ENCODE measurements around the gene PGAP2.

Gene PGAP2

GRCh38 chr11:3824714-3825472, 16.5 kb downstream of the PGAP2 start:
- H3K4me3 ChIP-seq (ENCODE audit: low read depth, low read length): no peak overlapping the region
- no peaks in the 10 kb centered on the region for H3K36me3 ChIP-seq (ENCODE audit: control insufficient read depth, insufficient read depth, low read length)
- no peak overlapping the region for H2AFZ ChIP-seq
- no peak overlapping the region for H3K27ac ChIP-seq
- no peaks in the 10 kb centered on the region for H3K4me1 ChIP-seq
- TF ChIP-seq, protein P1, sequence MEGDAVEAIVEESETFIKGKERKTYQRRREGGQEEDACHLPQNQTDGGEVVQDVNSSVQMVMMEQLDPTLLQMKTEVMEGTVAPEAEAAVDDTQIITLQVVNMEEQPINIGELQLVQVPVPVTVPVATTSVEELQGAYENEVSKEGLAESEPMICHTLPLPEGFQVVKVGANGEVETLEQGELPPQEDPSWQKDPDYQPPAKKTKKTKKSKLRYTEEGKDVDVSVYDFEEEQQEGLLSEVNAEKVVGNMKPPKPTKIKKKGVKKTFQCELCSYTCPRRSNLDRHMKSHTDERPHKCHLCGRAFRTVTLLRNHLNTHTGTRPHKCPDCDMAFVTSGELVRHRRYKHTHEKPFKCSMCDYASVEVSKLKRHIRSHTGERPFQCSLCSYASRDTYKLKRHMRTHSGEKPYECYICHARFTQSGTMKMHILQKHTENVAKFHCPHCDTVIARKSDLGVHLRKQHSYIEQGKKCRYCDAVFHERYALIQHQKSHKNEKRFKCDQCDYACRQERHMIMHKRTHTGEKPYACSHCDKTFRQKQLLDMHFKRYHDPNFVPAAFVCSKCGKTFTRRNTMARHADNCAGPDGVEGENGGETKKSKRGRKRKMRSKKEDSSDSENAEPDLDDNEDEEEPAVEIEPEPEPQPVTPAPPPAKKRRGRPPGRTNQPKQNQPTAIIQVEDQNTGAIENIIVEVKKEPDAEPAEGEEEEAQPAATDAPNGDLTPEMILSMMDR (IDR thresholded peaks at IDR 0.05): peak; percentile 50
- H3K4me2 ChIP-seq (ENCODE audit: low read length): no peak overlapping the region
- H3K9ac ChIP-seq: no peak overlapping the region
- H3K27me3 ChIP-seq (ENCODE audit: control insufficient read depth, insufficient read depth, low read length): no peaks in the 10 kb centered on the region
- no peaks in the 10 kb centered on the region for H3K9me3 ChIP-seq (ENCODE audit: control insufficient read depth, low read length)
- no peaks in the 10 kb centered on the region for H3K79me2 ChIP-seq

DNA sequence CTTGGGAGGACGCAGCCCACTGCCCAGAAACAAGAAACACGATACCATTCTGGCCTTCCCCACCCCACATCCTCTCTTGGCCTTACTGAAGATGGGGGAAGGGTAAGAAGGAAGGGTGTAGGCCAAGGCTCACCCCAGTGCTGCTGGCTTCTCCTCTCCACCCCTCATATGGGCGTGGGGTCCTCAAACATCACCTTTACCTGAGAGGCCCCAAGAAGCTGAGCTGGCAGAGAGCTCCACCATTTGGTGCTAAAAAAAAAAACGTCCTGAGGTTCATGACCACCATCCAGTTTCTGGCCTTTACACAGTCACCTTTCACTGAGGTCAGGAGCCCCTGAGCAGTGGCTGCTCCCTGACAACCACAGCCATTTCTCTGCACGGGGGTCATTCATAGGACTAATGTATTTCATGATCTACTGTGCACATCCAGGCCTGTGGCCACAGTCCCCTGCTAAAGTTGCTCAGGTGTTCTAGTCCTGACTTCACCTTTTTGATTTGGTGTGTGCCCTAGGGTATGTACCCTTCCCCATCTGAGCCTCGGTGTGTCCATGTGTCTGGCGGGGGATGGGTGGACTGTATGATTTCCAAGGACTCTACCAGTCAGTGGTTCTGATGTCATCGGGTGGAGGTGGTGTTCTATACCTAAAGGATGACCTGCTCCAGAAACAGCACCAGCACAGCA, 17.3 kb downstream of the PGAP2 start:
- H3K27ac ChIP-seq: no peak overlapping the region
- H3K27me3 ChIP-seq (ENCODE audit: control insufficient read depth, insufficient read depth, low read length): no peaks in the 10 kb centered on the region
- H3K4me3 ChIP-seq (ENCODE audit: low read depth, low read length): no peak overlapping the region
- H3K9ac ChIP-seq: no peak overlapping the region
- no peaks in the 10 kb centered on the region for H3K79me2 ChIP-seq
- H3K36me3 ChIP-seq (ENCODE audit: control insufficient read depth, insufficient read depth, low read length): no peaks in the 10 kb centered on the region
- no peak overlapping the region for H2AFZ ChIP-seq
- no peaks in the 10 kb centered on the region for H3K9me3 ChIP-seq (ENCODE audit: control insufficient read depth, low read length)
- no peak overlapping the region for H3K4me2 ChIP-seq (ENCODE audit: low read length)
- H3K4me1 ChIP-seq: no peaks in the 10 kb centered on the region
- TF ChIP-seq, protein P1 (IDR thresholded peaks at IDR 0.05): no peak

GRCh38 chr11:3826721-3827120, 18.4 kb downstream of the PGAP2 start:
- Histone ChIP-seq H3K4me3 (ENCODE audit: low read depth, low read length) (no peak overlapping the region), H3K4me1 (no peaks in the 10 kb centered on the region), H3K9ac (no peak overlapping the region)

DNA sequence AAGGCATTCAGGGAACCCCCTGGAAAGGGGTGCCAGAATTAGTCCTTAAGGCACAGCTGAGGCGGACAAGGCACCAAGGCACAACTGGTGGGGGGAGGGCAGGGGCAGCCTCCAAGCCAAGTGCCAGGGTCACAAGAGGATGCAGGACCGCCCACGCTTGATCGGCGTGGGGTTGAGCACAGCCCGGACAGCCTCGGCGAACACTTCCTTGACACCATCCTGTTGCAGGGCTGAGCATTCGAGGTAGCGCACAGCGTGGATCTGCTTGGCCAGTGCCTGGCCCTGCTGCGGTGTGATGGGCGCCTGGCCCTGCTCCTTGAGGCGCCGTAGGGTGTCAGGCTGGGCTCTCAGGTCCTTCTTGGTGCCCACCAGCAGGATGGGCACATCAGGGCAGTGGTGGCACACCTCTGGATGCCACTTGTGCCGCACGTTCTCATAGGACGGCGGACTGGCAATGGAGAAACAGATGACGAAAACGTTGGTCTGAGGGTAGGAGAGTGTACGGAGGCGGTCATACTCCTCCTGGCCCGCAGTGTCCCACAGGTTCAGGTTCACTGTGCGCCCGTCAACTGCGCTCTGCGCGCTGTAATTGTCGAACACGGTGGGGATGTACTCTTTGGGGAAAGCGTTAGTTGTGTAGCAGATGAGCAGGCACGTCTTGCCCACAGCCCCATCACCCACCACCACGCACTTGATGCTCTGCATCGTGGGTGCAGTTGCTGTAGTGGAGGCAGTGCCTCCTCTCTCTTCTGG, 19.2 kb downstream of the PGAP2 start:
- Histone ChIP-seq H3K27me3 (ENCODE audit: control insufficient read depth, insufficient read depth, low read length) (no peaks in the 10 kb centered on the region), H3K4me2 (ENCODE audit: low read length) (no peak overlapping the region), H2AFZ (no peak overlapping the region), H3K27ac (no peak overlapping the region), H3K4me1 (peaks cover 7% of the 10 kb centered on the region), H3K36me3 (ENCODE audit: control insufficient read depth, insufficient read depth, low read length) (no peaks in the 10 kb centered on the region), H3K9ac (no peak overlapping the region), H3K79me2 (no peaks in the 10 kb centered on the region), H3K4me3 (ENCODE audit: low read depth, low read length) (no peak overlapping the region), H3K9me3 (ENCODE audit: control insufficient read depth, low read length) (no peaks in the 10 kb centered on the region)
- TF ChIP-seq, protein P1 (IDR thresholded peaks at IDR 0.05): no peak

More at GRCh38 chr11:3826721-3827120, 18.4 kb downstream of the PGAP2 start:
- Histone ChIP-seq H3K27me3 (ENCODE audit: control insufficient read depth, insufficient read depth, low read length) (no peaks in the 10 kb centered on the region), H3K4me2 (ENCODE audit: low read length) (no peak overlapping the region), H3K79me2 (no peaks in the 10 kb centered on the region), H3K27ac (no peak overlapping the region), H3K36me3 (ENCODE audit: control insufficient read depth, insufficient read depth, low read length) (no peaks in the 10 kb centered on the region), H2AFZ (no peak overlapping the region), H3K9me3 (ENCODE audit: control insufficient read depth, low read length) (no peaks in the 10 kb centered on the region)
- TF ChIP-seq, protein P1 (IDR thresholded peaks at IDR 0.05): no peak
